T-helper 2 cell treated with Interferon-gamma antibody and Interleukin-4, amounts not matched to agents 5 μg/mL and 100 μg/mL, for 36 hours (primary cell): ENCODE measurements around the gene COPRS.

ENCODE experiments used
- DNase-seq: peaks from one replicate; pipeline ENCODE4 v3.0.0; 2021; ENCODE audit warnings: low spot score
- H3K27ac Mint-ChIP-seq: one replicate; pipeline ENCODE4 v1.8.0; 2021; ENCODE audit warnings: mild to moderate bottlenecking, mixed read lengths
- H3K27me3 Mint-ChIP-seq: one replicate; pipeline ENCODE4 v1.8.0; 2021; ENCODE audit warnings: low read depth, mixed read lengths
- H3K36me3 Mint-ChIP-seq: one replicate; pipeline ENCODE4 v1.8.0; 2021; ENCODE audit warnings: low read depth, mixed read lengths
- H3K4me1 Mint-ChIP-seq: one replicate; pipeline ENCODE4 v1.8.0; 2021; ENCODE audit warnings: low read depth, mixed read lengths
- H3K4me3 Mint-ChIP-seq: one replicate; pipeline ENCODE4 v1.8.0; 2022; ENCODE audit warnings: mild to moderate bottlenecking, moderate library complexity, mixed read lengths
- H3K9me3 Mint-ChIP-seq: one replicate; pipeline ENCODE4 v1.8.0; 2021; ENCODE audit warnings: mixed read lengths

COPRS gene, protein sequence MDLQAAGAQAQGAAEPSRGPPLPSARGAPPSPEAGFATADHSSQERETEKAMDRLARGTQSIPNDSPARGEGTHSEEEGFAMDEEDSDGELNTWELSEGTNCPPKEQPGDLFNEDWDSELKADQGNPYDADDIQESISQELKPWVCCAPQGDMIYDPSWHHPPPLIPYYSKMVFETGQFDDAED

DNA sequence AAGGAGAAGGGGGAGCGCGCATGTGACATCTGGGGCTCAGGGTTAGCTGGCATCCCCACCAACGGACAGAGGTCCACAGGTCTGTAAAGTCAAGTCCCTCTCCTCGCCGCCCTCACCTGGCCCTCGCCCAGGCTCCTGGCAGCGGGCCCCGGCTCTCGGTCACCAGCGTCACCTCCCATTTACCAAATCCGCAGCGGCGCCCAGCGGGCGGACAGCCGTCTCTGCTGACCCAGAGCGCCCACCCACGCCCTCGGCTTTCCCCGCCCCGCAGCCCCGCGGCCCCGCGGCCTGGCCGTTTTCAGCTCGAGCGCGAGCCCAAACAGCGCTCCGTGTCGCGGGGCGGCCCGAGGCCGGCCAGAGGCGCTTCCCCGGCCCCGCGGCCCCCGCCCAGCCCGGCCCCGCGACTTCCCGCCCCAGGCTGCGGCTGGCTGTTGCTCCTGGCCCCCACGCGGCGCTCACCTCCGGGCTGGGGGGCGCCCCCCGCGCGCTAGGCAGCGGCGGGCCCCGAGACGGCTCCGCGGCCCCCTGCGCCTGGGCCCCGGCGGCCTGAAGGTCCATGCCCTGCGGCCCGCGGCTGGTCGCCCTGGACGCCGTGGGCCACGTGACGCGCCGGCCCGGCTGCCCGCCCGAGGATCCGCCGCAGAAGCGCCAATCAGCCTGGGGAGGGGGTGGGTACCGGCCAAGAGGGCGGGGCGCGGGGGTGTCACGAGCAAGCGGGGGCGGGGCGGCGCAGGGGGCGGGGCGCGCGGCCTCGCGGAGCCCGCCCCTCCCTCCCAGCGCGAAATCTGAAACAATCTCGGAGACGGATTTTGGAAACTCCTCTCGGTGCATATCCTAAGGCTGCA lies at the start of gene COPRS:
Gene COPRS (minus strand): TSS at position 603 of the 845 bp plus-strand sequence. CDS start 45 bp downstream, at position 558.
- Mint-ChIP-seq H3K27ac (peak within 1 kb of the TSS; percentile 83), H3K36me3 (peaks cover 13% of the 10 kb centered on the region), H3K4me3 (peak within 1 kb of the TSS; percentile 86), H3K4me1 (peaks cover 19% of the 10 kb centered on the region), H3K27me3 (no peaks in the 10 kb centered on the region), H3K9me3 (no peaks in the 10 kb centered on the region)
- peak; percentile 77 for DNase-seq

DNA sequence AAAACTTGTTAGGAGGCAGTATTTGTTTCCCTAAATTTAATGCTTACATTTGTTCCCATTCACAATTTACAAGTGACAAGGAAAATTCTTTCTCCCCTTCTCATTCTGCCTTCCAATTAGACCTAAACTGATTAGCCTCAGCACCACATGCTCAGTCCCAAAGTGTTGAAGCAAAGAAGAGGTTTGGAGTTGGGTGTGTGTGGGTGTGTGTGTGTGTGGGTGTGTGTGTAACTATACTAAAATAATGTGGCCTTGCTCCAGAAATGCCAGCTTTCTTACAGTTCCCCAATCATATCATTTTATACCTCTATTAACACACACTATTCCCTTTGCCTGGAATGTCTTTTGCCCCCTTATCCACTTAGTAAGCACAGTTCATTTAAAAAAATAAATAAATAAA lies 49.3 kb upstream of the COPRS start:
- H3K9me3 Mint-ChIP-seq: no peaks in the 10 kb centered on the region
- H3K36me3 Mint-ChIP-seq: no peaks in the 10 kb centered on the region
- H3K27me3 Mint-ChIP-seq: peaks cover 17% of the 10 kb centered on the region
- no peak for DNase-seq
- H3K4me1 Mint-ChIP-seq: peaks cover 6% of the 10 kb centered on the region
- H3K27ac Mint-ChIP-seq: no peak overlapping the region
- H3K4me3 Mint-ChIP-seq: no peak overlapping the region

DNA sequence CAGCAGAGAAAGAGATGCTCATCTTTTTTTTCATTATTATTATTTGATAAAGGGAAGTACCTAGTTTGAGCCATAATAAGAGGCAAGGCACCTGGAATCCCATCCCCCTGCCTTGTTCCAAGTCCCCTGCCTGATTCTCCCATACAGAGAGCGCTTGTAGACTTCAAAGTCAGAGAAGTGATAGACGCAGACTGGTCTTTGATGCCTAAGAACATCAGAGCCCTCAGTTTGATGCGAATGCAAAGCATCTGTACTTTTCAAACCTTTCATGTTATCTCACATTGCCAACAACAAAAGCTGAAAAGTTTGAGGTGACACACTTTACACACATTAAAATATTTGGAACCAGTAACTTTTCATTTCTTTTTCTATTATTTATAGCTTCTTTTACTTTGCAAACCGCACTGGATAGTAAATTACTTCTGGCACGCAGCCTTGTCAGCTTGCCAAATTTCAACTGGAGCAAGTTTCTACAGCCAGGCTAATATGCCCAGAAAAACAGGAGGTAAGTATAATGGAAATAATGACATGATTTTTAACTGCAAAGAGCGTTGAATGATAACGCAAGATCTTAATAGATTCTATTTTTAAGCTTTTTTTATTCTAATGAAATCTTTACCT lies 48.4 kb upstream of the COPRS start:
- no peak overlapping the region for H3K27ac Mint-ChIP-seq
- DNase-seq: no peak
- peaks cover 12% of the 10 kb centered on the region for H3K4me1 Mint-ChIP-seq

DNA sequence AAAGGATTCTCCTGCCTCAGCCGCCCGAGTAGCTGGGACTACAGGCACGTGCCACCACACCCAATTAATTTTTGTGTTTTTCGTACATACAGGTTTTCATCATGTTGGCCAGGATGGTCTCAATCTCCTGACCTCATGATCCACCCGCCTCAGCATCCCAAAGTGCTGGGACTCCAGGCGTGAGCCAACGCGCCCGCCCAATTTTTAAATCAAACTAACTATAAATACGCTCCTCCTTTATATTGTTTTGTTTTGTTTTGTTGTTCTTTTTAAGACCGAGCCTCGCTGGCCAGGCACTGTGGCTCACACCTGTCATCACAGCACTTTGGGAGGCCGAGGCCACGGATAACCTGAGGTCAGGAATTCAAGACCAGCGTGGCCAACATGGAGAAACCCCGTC lies 44.4 kb upstream of the COPRS start:
- no peak overlapping the region for H3K27ac Mint-ChIP-seq
- no peaks in the 10 kb centered on the region for H3K9me3 Mint-ChIP-seq
- H3K4me3 Mint-ChIP-seq: no peak overlapping the region

More for the DNA sequence above, 48.4 kb upstream of the COPRS start:
- Mint-ChIP-seq H3K9me3 (no peaks in the 10 kb centered on the region), H3K36me3 (no peaks in the 10 kb centered on the region), H3K27me3 (peaks cover 17% of the 10 kb centered on the region), H3K4me3 (no peak overlapping the region)

DNA sequence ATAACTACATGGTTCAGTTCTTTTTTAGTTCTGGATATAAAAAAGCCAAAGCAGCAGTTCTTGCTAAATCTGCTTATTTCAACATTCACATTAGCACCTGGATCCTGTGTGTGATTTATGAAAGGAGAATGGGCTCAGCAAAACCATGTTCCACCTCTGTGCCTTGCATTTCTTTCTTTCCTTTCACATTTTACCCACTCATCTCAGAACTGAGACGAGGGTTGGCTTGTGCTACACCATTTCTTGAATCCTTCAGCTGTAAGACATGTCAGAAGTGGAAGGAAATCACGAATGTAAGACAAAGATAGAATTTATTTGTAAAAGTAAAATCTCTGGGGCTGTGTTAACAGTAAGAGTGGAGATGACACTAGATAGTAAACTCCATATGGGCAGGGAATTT lies 43.6 kb upstream of the COPRS start:
- Mint-ChIP-seq H3K27me3 (no peaks in the 10 kb centered on the region), H3K4me3 (peak overlapping the region; percentile 18), H3K27ac (no peak overlapping the region), H3K36me3 (peaks cover 3% of the 10 kb centered on the region), H3K4me1 (peaks cover 14% of the 10 kb centered on the region), H3K9me3 (no peaks in the 10 kb centered on the region)
- no peak for DNase-seq

More for the DNA sequence above, 44.4 kb upstream of the COPRS start:
- H3K27me3 Mint-ChIP-seq: peaks cover 4% of the 10 kb centered on the region
- no peak for DNase-seq
- H3K4me1 Mint-ChIP-seq: peaks cover 11% of the 10 kb centered on the region
- no peaks in the 10 kb centered on the region for H3K36me3 Mint-ChIP-seq

DNA sequence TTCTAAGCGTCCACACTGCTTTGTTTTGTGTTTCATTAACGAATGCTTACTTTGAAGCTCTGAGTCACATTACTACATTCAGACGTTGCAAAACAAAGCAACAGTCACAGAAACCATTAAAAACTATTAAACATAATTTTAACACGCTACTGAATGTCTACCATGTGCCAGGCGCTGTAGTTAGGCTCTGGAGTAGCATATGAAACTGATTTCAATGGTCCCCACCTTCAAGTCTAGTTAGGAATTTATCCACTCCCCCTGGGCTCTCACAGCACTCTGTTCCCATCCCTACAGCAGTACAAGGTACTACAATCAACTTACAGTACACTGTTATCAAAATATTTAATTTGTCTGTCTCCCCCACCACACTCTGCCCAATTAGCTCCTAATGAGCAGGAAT lies 41.8 kb upstream of the COPRS start:
- Mint-ChIP-seq H3K36me3 (peaks cover 14% of the 10 kb centered on the region), H3K9me3 (no peaks in the 10 kb centered on the region), H3K4me3 (no peak overlapping the region), H3K27ac (no peak overlapping the region), H3K27me3 (no peaks in the 10 kb centered on the region), H3K4me1 (peaks cover 11% of the 10 kb centered on the region)
- no peak for DNase-seq

DNA sequence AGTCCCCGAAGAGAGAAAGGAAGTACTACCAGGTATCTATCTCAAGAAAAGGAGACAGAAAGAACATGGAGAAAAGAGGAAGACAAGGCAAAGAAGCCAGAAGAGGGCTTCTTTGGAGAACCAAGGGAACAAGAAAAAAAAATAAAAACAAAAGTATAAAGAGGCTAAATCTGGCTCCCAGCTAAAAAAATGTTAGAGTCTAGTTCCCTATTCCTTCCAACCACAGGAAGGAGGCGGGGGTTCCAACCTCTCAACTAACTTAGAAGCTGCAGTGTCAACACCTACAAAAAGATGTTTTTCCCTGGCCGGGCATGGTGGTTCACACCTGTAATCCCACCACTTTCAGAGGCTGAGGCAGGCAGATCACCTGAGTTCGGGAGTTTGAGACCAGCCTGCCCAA lies 29.1 kb upstream of the COPRS start:
- H3K4me3 Mint-ChIP-seq: no peak overlapping the region
- peaks cover 52% of the 10 kb centered on the region for H3K36me3 Mint-ChIP-seq
- no peaks in the 10 kb centered on the region for H3K4me1 Mint-ChIP-seq
- H3K27ac Mint-ChIP-seq: no peak overlapping the region
- H3K27me3 Mint-ChIP-seq: no peaks in the 10 kb centered on the region
- no peak for DNase-seq
- no peaks in the 10 kb centered on the region for H3K9me3 Mint-ChIP-seq

DNA sequence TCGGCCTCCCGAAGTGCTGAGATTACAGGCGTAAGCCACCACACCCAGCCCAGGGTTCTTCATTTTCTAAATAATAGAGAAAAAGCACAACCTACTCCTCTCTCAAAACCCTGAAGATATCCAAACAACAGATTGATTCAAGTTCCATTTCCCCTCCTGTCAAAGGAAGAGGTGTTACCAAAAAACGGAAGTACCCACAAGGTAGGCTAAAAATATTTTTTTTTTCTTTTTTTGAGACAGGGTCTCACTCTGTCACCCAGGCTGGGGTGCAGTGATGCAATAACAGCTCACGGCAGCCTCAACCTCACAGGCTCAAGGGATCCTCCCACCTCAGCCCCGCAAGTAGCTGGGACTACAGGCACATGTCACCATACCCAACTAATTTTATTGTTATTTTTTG lies 23.5 kb upstream of the COPRS start:
- DNase-seq: no peak
- H3K27ac Mint-ChIP-seq: no peak overlapping the region
- peaks cover 4% of the 10 kb centered on the region for H3K4me1 Mint-ChIP-seq
- H3K9me3 Mint-ChIP-seq: no peaks in the 10 kb centered on the region
- H3K36me3 Mint-ChIP-seq: peaks cover 56% of the 10 kb centered on the region
- no peak overlapping the region for H3K4me3 Mint-ChIP-seq
- H3K27me3 Mint-ChIP-seq: no peaks in the 10 kb centered on the region

DNA sequence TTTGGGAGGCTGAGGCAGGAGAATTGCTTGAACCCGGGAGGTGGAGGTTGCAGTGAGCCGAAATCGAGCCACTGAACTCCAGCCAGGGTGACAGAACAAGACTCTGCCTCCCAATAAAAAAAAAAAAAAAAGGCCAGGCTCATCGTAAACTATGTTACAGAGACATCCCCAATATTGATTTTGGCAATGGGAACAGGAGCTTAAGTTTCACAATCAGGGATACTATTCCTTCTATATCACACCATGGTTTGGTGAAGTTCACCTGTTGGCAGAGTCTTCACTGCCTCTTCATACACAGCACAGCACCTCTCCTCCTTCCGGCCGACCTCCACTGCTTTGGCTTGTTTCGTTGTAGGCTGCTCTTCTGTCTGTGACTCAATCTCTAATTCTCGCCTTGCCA lies 21.3 kb upstream of the COPRS start:
- H3K9me3 Mint-ChIP-seq: no peaks in the 10 kb centered on the region
- no peak overlapping the region for H3K4me3 Mint-ChIP-seq
- H3K27ac Mint-ChIP-seq: no peak overlapping the region
- no peak for DNase-seq
- peaks cover 4% of the 10 kb centered on the region for H3K4me1 Mint-ChIP-seq
- peaks cover 50% of the 10 kb centered on the region for H3K36me3 Mint-ChIP-seq
- no peaks in the 10 kb centered on the region for H3K27me3 Mint-ChIP-seq

DNA sequence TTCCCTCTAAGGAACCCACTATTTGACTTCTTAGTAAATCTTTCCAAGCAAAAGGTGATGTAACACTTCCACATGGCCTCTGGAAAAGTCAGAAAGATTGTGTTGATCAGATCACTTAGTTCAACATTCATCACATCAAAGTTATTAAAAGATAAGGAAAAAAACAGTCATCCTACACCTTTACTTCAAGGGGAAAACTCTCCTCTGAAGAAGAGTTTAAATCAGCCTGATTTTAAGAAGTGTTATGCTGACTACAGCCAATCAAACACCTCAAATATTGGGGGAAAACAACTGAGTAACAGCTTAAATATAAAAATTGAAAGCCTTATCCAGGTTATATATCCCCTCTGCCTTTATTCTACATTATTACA lies 19.6 kb upstream of the COPRS start:
- H3K27ac Mint-ChIP-seq: no peak overlapping the region
- H3K4me3 Mint-ChIP-seq: no peak overlapping the region
- DNase-seq: no peak
- H3K27me3 Mint-ChIP-seq: no peaks in the 10 kb centered on the region
- no peaks in the 10 kb centered on the region for H3K9me3 Mint-ChIP-seq
- peaks cover 4% of the 10 kb centered on the region for H3K4me1 Mint-ChIP-seq
- H3K36me3 Mint-ChIP-seq: peaks cover 45% of the 10 kb centered on the region

DNA sequence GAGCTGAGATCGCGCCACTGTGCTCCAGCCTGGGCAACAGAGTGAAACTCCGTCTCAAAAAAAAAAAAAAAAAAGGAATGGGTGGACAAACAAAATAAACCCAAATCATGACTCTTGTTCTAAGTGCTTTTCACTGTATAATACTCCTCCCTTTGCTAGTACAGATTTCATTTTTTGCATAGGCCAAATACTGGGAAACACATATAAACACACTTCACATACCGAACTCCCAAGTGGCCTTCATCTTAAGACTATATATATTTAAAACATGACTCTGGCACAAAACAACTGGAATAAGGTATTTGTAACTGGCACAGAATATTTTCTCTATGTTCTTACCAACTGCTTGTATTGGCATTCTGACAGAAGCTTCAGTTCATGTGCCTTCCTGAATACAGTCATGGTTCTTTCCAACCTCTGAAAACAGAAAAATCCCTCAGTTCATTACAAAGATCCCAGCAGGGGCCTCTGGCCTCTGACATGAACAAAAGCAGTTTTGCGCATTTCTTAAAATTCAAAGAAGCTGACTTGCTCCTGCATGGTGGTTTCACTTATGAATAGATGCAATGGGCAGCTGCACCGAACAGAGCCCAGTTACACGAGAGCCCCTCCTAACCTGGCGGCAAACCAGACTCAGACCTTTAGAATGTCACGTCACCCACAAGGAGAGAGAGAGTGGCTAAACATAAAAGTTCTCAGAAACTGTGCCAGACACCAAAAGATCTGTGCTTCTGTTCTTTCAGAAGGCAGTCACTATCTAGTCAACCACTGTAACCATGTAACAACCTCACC lies 19.1 kb upstream of the COPRS start:
- Mint-ChIP-seq H3K9me3 (no peaks in the 10 kb centered on the region), H3K4me3 (no peak overlapping the region), H3K36me3 (peaks cover 46% of the 10 kb centered on the region), H3K4me1 (peaks cover 4% of the 10 kb centered on the region), H3K27me3 (no peaks in the 10 kb centered on the region), H3K27ac (peak overlapping the region; percentile 60)
- DNase-seq: no peak

DNA sequence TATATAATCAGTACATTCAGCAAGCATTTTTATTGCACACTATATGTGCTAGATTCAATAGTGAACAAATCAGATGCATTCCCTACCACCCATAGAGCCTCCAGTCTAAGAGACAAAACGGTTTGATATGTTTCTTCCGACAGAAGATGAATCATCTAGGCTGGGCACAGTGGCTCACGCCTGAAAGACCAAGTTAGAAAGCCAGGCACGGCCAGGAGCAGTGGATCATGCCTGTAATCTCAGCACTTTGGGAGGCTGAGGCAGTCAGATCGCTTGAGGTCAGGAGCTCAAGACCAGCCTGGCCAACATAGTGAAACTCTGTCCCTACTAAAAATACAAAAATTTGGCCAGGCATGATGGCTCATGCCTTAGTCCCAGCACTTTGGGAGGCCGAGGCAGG lies 18.3 kb upstream of the COPRS start:
- no peak for DNase-seq
- Mint-ChIP-seq H3K4me3 (no peak overlapping the region), H3K27me3 (no peaks in the 10 kb centered on the region), H3K36me3 (peaks cover 48% of the 10 kb centered on the region), H3K27ac (no peak overlapping the region), H3K9me3 (no peaks in the 10 kb centered on the region), H3K4me1 (peaks cover 4% of the 10 kb centered on the region)

DNA sequence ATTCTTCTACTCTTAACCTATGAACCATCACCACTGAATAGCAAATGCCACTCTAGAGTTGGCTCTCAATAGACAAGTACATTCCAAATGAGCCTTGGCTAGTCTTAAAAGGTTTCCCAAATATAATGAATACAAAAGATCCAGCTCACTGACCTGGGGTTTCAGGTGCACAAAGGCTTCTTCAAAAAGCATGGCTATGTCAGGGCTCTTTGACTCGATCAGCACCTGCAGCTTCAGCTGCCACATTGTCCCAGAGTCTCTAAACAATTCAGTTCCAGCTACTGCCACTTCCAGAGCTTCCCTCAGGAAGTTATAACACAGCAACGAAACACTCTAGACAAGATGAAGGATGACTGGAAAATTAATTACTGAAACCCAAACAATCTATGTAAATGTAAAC lies 16.0 kb upstream of the COPRS start:
- Mint-ChIP-seq H3K4me3 (no peak overlapping the region), H3K9me3 (no peaks in the 10 kb centered on the region), H3K27ac (no peak overlapping the region), H3K36me3 (peaks cover 44% of the 10 kb centered on the region), H3K27me3 (no peaks in the 10 kb centered on the region), H3K4me1 (peaks cover 4% of the 10 kb centered on the region)
- DNase-seq: no peak
